DMS 273 (cell line): ENCODE measurements around the gene RASA3.
"Not testable (repeated sequence)": the region's sequence is repeated elsewhere in the genome, so short reads cannot be mapped to it uniquely, and the experiment has no call there.

Experiments used
- DNase-seq: peaks from one replicate; lab custom pipeline; 2025; ENCODE audit not compliant: unreplicated experiment; lab: John Stamatoyannopoulos, UW

RASA3 gene, protein sequence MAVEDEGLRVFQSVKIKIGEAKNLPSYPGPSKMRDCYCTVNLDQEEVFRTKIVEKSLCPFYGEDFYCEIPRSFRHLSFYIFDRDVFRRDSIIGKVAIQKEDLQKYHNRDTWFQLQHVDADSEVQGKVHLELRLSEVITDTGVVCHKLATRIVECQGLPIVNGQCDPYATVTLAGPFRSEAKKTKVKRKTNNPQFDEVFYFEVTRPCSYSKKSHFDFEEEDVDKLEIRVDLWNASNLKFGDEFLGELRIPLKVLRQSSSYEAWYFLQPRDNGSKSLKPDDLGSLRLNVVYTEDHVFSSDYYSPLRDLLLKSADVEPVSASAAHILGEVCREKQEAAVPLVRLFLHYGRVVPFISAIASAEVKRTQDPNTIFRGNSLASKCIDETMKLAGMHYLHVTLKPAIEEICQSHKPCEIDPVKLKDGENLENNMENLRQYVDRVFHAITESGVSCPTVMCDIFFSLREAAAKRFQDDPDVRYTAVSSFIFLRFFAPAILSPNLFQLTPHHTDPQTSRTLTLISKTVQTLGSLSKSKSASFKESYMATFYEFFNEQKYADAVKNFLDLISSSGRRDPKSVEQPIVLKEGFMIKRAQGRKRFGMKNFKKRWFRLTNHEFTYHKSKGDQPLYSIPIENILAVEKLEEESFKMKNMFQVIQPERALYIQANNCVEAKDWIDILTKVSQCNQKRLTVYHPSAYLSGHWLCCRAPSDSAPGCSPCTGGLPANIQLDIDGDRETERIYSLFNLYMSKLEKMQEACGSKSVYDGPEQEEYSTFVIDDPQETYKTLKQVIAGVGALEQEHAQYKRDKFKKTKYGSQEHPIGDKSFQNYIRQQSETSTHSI

DNA sequence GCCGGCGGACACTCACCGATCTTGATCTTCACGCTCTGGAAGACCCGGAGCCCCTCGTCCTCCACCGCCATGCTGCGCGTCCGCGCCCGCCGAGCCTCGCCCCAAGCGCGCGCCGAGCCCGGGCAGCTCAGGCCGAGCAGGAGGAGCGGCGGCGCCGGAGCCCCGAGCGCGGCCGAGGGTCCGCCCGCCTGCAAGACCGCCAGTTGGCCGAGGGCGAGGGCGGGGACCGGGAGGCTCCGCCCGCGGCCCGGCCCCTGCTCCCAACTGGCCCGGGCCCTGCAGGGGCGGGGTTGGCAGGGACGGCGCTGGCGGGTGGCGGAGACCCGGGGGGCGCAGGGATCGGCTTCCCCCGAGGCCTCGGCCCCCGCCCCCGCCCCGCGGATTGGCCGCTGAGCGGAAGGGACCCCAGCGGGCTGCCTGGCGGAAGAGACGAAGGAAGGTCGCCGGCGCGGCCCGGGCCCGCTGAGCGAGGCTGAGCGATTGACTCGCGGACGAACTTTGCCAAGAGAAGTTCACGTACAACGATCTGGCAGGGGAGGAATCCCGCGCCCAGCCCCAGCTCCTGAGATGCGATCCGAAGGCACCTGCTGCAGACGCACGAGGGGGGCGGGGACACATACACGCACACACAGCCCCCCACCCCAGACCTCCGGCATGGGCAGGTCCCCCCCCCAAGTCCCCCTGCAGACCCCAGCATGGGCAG is at the start of gene RASA3:
Gene RASA3 (minus strand): TSS at position 205 of the 703 bp plus-strand sequence. CDS start 134 bp downstream, at position 71.
- DNase-seq = peak; percentile 90

- DNase-seq = peak; percentile 10
These were observed 46.8 kb upstream of the RASA3 start, which contains the start of gene CFAP97D2 for GRCh38 chr13:114179087-114179658. TSS of gene CFAP97D2 (plus strand) at chr13:114179257. CDS start at chr13:114179331, 74 bp downstream.

DNA sequence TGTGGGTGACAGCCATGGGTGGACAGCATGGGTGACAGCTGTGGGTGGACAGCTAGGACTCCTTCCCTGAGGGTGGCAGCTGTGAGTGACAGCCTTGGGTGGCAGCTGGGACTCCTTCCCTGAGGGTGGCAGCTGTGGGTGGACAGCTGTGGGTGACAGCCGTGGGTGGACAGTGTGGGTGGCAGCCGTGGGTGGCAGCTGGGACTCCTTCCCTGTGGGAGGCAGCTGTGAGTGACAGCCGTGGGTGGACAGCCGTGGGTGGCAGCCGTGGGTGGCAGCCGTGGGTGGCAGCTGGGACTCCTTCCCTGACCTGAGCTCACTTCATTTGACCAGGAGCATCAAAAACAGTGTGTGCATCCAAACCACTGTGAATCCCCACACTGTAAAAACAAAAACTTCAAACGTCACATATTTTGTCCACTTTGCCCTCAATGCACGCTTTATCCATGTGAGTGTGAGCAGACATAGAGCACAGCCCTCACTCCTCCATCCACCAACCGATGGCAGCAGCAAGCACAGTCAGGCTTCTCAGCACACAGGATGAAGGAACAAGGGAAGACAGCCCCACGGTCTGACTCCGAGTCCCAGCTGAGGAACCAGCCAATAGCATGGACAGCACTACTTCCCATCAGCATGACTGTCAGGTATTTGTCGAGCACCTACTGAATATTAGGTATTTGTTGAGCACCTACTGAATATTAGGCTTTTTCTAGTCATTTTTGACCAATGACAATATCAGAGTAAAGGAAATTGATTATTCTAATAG is 45.0 kb upstream of the RASA3 start:
- no peak for DNase-seq

DNA sequence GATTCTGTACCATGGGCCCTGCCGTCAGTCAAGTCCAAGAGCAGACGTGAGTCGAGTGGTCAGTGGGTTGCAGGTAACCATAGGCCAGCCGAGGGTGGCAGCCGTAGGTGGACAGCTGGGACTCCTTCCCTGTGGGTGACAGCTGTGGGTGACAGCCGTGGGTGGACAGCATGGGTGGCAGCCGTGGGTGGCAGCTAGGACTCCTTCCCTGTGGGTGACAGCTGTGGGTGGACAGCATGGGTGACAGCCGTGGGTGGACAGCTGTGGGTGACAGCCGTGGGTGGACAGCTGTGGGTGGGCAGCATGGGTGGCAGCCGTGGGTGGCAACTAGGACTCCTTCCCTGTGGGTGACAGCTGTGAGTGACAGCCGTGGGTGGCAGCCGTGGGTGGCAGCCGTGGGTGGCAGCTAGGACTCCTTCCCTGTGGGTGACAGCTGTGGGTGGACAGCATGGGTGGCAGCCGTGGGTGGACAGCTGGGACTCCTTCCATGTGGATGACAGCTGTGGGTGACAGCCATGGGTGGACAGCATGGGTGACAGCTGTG is 44.0 kb upstream of the RASA3 start:
- DNase-seq = not testable (repeated sequence)

DNA sequence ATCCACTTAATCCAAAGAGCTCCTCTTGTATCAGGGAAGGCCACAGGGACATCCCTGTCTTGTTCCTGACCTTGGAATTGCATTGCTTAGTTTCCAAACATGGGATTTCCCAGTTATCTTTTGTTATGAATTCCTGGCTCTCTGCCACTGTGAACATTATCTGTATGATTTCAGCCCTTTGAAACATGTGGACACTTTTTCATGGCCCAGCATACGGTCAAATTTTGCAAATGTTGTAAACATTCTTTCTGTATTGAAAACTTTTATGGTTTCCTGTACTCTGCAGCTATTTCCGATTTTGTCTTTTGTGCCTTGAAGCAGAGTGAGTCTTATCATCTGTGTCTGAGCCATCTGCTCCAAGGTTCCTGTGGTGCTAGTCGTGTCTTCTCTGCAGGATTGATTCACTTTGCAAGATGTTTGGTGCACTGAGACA is 42.1 kb upstream of the RASA3 start:
- no peak for DNase-seq

- no peak for DNase-seq
These were observed 41.3 kb upstream of the RASA3 start for GRCh38 chr13:114173745-114174144.

DNA sequence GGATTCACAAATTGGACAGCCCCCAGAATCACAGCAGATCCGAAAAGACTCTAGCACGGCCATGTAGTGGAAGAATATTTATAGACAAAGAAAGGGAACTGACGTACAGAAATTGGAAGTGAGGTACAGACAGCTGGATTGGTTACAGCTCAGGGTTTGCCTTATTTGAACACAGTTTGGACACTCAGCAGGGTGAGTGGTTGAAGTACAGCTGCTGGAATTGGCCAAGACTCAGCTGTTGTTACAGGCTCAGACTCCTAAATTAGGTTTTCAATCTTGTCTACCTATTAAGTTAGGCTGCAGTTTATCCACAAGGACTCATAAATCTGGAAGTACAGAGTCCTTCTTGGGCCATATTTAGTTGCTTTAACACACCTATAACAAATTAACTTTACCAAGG is 40.8 kb upstream of the RASA3 start:
- no peak for DNase-seq

DNA sequence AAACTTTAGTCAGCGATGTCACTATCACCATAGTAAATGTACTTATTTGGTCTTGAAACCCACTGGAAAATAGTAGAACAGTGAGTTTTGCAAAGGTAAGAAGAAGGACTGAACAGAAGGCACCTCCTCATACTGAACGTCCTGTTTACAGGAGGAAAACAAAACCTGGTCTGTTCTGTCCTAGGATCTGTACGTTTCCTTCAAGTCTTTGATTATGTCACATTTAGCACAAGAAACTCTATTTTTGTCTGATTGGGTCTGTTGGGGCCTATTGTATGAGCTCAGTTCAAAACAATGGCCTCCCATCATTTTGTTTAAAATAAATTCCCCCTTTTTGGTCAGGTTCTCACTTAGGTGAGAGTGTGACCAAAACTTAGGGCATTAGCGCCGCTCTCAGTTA is 35.5 kb upstream of the RASA3 start:
- no peak for DNase-seq

- no peak for DNase-seq
These were observed 35.0 kb upstream of the RASA3 start for GRCh38 chr13:114167426-114167825.

DNA sequence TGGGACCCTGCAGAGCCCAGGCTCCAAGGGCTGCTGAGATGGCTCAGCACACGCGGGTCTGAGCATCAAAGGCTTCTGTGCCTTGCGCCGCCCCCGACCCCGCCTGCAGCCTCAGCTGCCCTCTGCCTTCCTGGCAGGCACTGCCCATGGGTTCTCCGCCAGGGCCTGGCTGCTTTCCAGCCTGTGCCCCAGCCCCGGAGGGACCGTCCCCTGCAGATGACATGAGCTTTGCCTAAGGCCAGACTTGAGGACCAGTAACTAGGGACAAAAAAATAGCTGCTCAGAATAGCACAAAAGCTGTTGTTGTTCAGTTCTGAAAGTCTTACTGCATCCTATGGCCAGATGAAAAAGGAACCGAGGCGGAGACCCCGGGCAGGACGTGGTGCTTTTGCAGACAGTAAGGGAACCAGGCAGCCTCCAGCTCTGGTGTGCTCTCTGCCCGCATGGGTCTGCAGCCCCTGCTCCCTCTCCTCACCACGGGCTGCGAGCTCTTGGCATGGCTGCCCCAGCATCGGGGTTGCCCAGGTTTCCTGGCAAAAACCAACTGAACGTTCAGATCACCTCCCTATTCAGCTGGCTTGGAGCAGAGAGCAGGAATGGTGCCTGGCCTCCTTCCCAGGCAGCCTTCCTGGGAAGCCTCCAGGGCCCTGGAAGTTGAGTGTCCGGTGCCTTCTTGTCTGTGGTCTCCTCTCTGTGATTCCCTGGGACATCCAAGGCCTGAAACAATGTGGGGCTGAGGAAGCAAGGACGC is 34.1 kb upstream of the RASA3 start:
- no peak for DNase-seq

- no peak for DNase-seq
These were observed 32.4 kb upstream of the RASA3 start for GRCh38 chr13:114164681-114165429.

DNA sequence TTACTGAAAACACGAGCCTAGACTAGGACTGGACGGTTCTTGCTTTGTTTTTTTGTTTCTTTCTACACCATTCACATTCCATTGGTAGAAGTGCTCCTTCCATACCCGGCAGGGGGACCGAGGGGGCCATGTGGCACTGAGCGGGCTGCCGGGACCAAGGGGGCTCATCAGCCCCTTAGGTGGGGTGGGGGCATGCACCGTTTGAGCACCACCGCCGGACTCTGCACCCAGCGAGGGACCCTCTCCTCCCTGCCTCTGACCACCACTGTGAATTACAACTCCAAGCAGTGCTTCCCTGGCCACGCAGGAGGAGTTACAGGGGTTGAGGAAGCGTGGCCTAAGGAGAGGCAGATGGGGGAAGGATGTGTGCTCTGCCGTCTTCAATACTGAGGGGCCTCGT is 31.6 kb upstream of the RASA3 start:
- DNase-seq = no peak

DNA sequence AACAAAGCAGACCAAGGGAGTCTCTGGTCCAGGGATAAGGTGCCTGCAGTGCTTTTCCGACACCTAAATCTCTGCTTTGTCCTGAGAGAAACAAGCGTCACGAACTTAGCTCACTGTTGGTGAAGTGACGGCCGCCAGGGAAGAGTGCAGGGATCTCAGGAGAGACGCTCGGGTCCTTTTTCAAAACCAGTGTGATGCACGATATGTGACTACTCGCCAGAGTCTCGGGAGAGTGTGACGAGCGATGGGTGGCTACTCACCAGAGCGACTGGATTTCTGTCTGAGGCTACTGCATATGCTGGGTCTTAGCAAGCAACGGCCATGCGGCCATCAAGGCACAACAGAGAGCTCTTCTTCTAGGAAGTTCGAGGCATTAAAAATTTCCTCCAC is 30.1 kb upstream of the RASA3 start:
- no peak for DNase-seq

GRCh38 chr13:114161644-114162532 is 29.5 kb upstream of the RASA3 start:
- no peak for DNase-seq

- no peak for DNase-seq
These were observed 28.7 kb upstream of the RASA3 start for GRCh38 chr13:114161028-114161556.

GRCh38 chr13:114158869-114159666 is 26.6 kb upstream of the RASA3 start:
- not testable (repeated sequence) for DNase-seq
